ENCODE results near the gene TMEM151A.
A peak's percentile ranks its signal among the peaks of the same experiment; 100 is the strongest.

Gene TMEM151A

GRCh38 chr11:66338276-66339161 is 46.8 kb downstream of the TMEM151A start:
- no peak for DNase-seq

- DNase-seq: no peak
Measured at GRCh38 chr11:66339162-66339675, 47.5 kb downstream of the TMEM151A start.

GRCh38 chr11:66339686-66340483 is 48.2 kb downstream of the TMEM151A start:
- DNase-seq: no peak

GRCh38 chr11:66340596-66341501 is 49.2 kb downstream of the TMEM151A start:
- no peak for DNase-seq

GRCh38 chr11:66341502-66342126 is 49.9 kb downstream of the TMEM151A start:
- DNase-seq: no peak

GRCh38 chr11:66343176-66343575 is 51.5 kb downstream of the TMEM151A start:
- no peak for DNase-seq

- DNase-seq: peak; percentile 95
Measured at GRCh38 chr11:66344550-66345315, 53.0 kb downstream of the TMEM151A start, which contains the start of gene BRMS1. TSS of gene BRMS1 (minus strand) at chr11:66345104. CDS start at chr11:66342234, 2,870 bp downstream.

- DNase-seq: no peak
Measured at GRCh38 chr11:66345316-66345649, 53.6 kb downstream of the TMEM151A start.
